ENCODE data around the gene MPRIP.

The MPRIP gene

DNA sequence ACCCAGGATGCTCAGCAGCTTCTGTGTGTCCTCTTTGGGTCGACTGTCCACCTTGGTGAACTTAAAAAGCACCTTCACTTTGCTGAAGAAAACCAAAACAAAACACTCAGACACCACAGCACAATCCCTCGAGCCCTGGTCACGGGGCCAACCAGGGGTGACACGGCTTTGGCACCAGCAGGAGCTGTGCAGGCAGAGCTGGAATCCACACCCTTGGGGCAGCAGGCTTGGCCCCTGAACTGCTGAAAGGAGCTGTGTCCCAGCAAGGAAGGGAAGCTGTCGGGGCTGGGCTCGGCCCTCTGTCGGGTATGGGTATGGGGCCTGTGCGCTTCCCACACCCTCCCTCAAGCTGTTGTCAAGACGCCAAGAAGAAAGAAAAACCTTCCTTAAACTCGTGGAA, 171.5 kb downstream of the MPRIP start:
- H3K36me3 ChIP-seq: peaks cover 63% of the 10 kb centered on the region
- H3K27ac ChIP-seq: no peak overlapping the region
- H3K9me3 ChIP-seq (ENCODE audit: severe bottlenecking): no peaks in the 10 kb centered on the region
- no peak for DNase-seq
- H3K27me3 ChIP-seq (ENCODE audit: insufficient read depth, low read depth, severe bottlenecking): no peaks in the 10 kb centered on the region
- H3K4me3 ChIP-seq (ENCODE audit: low read depth, low read length): no peak overlapping the region
- TF ChIP-seq, protein P1, sequence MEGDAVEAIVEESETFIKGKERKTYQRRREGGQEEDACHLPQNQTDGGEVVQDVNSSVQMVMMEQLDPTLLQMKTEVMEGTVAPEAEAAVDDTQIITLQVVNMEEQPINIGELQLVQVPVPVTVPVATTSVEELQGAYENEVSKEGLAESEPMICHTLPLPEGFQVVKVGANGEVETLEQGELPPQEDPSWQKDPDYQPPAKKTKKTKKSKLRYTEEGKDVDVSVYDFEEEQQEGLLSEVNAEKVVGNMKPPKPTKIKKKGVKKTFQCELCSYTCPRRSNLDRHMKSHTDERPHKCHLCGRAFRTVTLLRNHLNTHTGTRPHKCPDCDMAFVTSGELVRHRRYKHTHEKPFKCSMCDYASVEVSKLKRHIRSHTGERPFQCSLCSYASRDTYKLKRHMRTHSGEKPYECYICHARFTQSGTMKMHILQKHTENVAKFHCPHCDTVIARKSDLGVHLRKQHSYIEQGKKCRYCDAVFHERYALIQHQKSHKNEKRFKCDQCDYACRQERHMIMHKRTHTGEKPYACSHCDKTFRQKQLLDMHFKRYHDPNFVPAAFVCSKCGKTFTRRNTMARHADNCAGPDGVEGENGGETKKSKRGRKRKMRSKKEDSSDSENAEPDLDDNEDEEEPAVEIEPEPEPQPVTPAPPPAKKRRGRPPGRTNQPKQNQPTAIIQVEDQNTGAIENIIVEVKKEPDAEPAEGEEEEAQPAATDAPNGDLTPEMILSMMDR (IDR thresholded peaks at IDR 0.05; ENCODE audit: low read depth, low read length): no peak

DNA sequence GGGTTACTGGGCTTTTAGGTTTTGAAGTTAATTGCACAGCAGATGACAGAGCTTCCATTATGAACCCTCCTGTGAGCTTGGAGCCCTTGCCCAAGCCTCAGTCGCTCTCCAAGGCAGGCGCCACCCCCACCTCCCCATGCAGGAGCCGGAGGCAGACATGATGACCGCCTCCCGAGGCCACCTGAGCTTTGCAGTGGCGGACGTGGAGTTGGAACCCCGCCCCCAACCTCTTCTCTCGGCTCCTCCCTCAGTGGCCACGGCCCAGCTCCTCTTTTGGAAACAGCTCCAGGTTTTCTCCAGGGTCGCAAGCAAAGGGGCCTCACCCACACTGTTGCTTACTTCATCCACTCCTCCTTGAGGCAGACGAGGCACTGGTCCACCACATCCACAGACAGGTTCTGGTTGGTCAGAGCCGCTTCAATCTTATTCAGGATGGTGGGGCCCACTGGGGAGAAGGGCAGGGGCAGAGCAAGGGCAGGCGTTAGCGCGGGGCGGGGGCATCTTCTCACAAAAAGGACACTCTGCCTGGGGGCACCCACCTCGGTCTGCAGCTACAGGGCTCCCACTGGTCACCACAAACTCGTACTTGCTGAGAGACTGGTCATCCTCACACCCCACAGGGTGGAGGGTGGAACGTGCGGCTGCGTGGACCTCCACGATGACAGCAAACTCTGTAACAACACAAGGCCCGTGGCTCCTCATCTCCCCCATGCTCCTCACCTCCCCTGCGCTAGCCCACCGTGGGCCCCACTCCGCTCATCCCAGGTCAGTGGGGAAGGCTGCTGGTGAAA, 172.6 kb downstream of the MPRIP start:
- H3K27ac ChIP-seq: no peak overlapping the region
- TF ChIP-seq, protein P1 (IDR thresholded peaks at IDR 0.05; ENCODE audit: low read depth, low read length): no peak
- no peak overlapping the region for H3K4me3 ChIP-seq (ENCODE audit: low read depth, low read length)
- H3K9me3 ChIP-seq (ENCODE audit: severe bottlenecking): no peaks in the 10 kb centered on the region
- H3K27me3 ChIP-seq (ENCODE audit: insufficient read depth, low read depth, severe bottlenecking): no peaks in the 10 kb centered on the region
- peaks cover 67% of the 10 kb centered on the region for H3K36me3 ChIP-seq
- DNase-seq: no peak

DNA sequence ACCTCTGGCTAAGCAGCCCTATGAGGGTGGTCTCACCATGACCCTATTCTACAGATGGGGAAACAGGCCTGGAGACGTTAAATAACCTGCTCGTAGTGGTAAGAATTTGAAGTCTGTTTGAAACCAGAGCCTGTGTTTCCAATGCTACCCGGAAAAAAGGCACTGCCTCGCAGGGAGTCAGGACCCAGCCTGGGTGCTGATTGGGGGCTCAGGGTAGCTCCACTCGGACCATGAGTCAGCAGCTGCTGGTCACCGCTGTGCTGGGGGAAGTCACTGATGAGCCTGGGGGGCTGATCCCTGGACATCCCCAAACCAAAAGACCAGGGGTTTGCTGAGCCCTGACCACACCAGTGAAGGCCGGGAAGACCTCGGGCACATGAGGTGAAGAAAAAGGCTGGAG, 173.3 kb downstream of the MPRIP start:
- Histone ChIP-seq H3K4me3 (ENCODE audit: low read depth, low read length) (no peak overlapping the region), H3K27ac (no peak overlapping the region), H3K27me3 (ENCODE audit: insufficient read depth, low read depth, severe bottlenecking) (no peaks in the 10 kb centered on the region), H3K9me3 (ENCODE audit: severe bottlenecking) (no peaks in the 10 kb centered on the region), H3K36me3 (peaks cover 74% of the 10 kb centered on the region)
- DNase-seq: no peak
- TF ChIP-seq, protein P1 (IDR thresholded peaks at IDR 0.05; ENCODE audit: low read depth, low read length): no peak

GRCh38 chr17:17216236-17216635, 174.0 kb downstream of the MPRIP start:
- no peak overlapping the region for H3K4me3 ChIP-seq (ENCODE audit: low read depth, low read length)
- no peaks in the 10 kb centered on the region for H3K27me3 ChIP-seq (ENCODE audit: insufficient read depth, low read depth, severe bottlenecking)
- H3K36me3 ChIP-seq: peaks cover 81% of the 10 kb centered on the region
- no peak overlapping the region for H3K27ac ChIP-seq
- TF ChIP-seq, protein P1 (IDR thresholded peaks at IDR 0.05; ENCODE audit: low read depth, low read length): no peak
- H3K9me3 ChIP-seq (ENCODE audit: severe bottlenecking): no peaks in the 10 kb centered on the region
- no peak for DNase-seq

GRCh38 chr17:17216776-17217175, 174.5 kb downstream of the MPRIP start:
- Histone ChIP-seq H3K27me3 (ENCODE audit: insufficient read depth, low read depth, severe bottlenecking) (no peaks in the 10 kb centered on the region), H3K36me3 (peaks cover 85% of the 10 kb centered on the region), H3K27ac (no peak overlapping the region), H3K9me3 (ENCODE audit: severe bottlenecking) (no peaks in the 10 kb centered on the region), H3K4me3 (ENCODE audit: low read depth, low read length) (no peak overlapping the region)
- TF ChIP-seq, protein P1 (IDR thresholded peaks at IDR 0.05; ENCODE audit: low read depth, low read length): peak; percentile 23; the same call in 1 of the 2 replicates
- DNase-seq: no peak

- DNase-seq: no peak
- no peak overlapping the region for H3K4me3 ChIP-seq (ENCODE audit: low read depth, low read length)
- TF ChIP-seq, protein P1 (IDR thresholded peaks at IDR 0.05; ENCODE audit: low read depth, low read length): no peak
- no peak overlapping the region for H3K27ac ChIP-seq
- H3K36me3 ChIP-seq: peaks cover 82% of the 10 kb centered on the region
- H3K27me3 ChIP-seq (ENCODE audit: insufficient read depth, low read depth, severe bottlenecking): no peaks in the 10 kb centered on the region
- H3K9me3 ChIP-seq (ENCODE audit: severe bottlenecking): no peaks in the 10 kb centered on the region
Observed at GRCh38 chr17:17217995-17218394, 175.7 kb downstream of the MPRIP start.
